GM21515 (cell line): Measurements from ENCODE around the gene KCNQ2.

Experiments used
- ATAC-seq: cut with Tn5 transposase; IDR thresholded peaks from one replicate; pipeline ENCODE4 v1.9.1; 2021; ENCODE audit not compliant: unreplicated experiment

KCNQ2 gene

DNA sequence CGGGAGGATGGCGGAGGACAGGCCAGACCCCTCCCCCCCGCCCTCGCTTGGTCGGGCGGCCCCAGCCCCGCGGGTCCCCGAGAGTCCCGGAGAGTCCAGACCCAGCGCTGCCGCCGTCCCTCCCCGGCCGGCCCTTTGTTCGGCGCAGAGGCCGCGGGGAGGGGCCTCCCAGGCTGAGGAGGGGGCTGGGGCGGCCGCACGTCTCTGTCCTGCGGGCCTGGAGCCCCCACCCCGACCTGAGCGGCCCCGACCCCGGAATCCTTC lies 806 bp downstream of the KCNQ2 start:
- ATAC-seq = no peak

DNA sequence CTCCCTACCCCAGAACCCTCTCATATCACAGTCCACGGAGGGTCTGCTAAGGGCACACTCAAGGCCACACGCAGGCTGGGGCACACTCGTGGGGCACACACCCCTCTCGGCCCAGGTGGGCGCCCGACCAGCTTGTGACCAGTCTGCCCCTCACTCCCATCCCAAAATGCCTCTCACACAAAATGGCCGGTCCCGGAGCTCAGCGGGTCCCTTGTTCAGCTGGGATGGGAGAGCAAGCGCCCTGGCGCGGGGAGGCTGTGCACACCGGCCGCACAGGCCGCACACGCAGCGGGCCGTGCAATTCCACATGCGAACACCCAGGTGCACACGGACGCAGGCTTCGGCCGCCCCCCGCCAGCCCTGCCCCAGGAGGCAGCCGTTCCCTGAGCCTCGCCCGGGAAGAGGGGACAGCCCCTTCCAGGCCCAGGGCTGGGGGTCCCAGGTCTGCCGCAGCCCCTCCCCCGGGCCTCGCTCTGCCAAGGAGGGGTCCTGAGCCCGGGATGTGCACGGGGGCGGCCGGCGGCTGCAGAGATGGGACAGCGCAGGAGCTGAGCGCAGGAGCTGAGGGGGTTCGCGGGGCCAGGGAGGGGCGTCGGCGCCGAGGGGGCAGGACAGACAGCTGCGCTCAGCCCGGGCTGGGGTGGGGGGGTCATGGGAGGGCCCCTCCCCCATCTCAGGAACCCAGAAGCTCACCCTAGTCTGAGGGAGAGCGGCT lies 1.3 kb downstream of the KCNQ2 start:
- ATAC-seq = no peak

DNA sequence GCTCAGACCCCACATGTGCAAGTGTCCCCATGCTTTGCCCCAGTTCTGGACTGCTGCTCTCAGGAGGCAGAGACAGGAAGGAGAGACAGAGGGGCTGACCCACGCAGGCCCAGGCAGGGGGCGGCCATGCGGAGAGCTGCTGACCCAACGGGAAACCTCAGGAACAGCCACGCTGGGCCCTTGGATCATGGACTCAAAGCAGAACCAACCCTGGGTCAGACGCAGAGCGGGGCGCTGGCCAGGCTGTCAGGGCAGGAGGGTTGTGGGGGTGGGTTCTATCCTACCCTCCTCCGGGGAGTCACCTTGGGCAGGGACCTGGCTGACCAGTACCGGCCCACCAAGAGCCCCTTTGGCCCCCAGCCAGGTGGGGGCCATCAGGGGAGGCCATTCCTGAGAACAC lies 2.0 kb downstream of the KCNQ2 start:
- no peak for ATAC-seq

DNA sequence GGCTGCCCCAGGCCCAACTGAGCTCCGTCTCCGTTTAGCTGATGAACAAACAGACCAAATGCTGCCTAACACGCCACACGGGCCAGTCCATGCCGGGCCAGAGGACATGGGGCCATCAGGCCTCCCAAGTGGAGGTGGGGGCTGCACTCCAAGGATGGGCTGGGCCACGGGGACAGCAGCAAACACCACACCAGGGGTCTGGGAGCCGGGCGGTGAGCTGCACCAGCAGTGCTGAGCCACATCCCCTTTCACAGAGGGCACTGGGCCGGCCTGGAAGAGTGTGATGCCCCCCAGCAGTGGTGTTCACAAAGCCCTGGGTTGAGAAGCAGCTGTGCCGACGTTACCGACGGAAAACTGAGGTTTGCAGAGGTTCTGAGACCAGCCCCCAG lies 2.7 kb downstream of the KCNQ2 start:
- no peak for ATAC-seq

DNA sequence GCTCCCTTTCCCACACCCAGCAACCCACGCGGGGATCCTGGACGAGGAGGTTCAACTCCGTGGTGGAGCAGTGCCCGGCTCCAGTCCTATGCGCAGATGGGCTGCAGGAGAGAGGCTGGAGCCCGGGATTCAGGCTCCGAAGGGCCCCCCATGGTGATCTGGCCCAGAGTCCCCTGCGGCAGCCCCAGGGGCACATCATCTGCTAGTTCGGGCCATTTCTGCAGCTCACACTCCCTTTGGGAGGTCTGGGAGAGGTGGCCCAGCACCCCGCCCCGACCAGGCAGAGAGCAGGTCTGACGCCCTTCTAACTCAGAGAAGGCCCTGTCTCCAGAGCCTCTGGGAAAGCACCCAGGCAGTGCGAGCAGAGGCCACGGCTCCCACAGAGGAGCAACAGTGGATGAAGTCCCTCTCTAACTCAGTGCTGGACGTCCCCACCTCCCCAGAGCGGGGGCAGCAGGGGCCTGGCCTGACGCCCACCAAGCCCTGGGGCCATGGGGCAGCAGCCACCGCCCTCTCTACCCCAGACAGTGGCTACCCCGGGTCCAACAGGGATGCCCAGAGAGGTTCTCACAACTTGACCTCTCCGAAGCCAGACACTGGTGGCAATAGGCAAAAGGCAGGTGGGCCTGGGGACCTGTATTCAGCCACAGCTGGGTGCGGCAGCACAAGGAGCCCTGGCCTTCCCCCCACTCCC lies 3.3 kb downstream of the KCNQ2 start:
- ATAC-seq = no peak

DNA sequence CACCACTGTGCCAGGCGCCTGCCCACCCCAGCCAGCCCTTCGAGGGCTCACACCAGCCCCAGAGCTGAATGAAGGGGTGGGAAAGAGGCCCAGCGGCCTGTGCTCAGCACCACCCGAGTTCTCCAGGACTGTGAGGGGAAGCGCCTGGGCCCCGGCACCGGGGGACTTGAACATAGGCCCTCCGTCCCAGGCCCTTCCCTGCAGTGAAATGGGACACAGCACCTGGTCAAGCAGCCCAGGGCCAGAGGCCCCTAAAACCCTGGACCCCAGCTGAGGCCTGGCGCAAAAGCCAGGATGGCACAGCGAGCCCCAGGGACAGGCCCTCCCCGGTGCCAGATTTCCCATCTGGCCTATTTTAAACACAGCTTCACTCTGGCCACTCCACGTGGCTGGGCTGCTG lies 4.0 kb downstream of the KCNQ2 start:
- no peak for ATAC-seq

DNA sequence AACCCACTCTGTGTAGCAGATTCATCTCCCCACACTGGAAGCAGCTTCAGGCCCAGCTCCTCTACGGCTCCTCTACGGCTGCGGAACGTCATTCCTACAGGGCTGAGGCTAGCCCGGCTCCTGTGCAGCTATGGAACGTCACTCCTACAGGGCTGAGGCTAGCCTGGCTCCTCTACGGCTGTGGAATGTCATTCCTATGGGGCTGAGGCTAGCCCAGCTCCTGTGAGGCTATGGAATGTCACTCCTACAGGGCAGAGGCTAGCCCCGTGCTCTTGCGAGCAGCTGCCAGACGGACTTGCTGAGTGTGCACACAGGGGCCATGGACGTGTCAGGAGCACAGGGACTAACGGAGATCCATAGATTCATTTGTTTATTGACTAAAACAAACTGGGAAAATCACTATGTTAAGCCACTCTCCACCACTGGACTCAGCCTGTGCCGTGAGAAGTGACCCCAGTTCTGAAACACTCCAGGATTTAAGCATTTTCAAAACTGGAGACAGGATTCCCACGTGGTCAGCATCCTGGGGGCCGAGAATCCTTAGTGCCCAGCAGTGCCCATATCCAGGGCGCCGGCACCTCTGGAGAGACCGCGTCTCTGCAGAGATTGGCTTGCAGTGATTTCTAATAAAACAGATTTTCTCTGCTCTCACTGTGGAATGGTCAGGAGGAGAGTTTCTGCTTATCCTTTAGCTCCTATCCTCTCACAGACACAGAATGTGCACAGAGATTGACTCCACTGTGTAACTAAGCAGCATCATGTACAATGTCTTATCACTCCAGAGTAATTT lies 5.0 kb downstream of the KCNQ2 start:
- no peak for ATAC-seq

DNA sequence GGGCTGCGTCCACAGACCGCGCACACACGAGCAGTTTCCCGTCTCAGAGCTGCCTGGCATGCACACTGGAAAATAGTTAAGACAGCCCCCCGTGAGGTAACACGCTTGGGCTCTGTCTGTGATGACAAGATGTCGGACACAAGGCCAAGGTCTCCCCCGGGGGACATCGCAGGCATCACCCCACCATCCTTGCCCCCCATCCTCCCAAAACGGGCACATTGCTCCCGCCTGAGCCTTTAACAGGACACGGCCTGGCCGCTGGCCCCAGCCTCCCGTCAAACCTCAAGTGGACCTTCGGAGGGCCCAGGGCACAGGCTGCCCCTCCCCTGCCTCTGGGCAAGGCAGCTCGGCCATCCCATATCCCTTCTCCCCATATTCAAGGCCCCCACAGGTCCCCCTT lies 5.6 kb downstream of the KCNQ2 start:
- no peak for ATAC-seq

DNA sequence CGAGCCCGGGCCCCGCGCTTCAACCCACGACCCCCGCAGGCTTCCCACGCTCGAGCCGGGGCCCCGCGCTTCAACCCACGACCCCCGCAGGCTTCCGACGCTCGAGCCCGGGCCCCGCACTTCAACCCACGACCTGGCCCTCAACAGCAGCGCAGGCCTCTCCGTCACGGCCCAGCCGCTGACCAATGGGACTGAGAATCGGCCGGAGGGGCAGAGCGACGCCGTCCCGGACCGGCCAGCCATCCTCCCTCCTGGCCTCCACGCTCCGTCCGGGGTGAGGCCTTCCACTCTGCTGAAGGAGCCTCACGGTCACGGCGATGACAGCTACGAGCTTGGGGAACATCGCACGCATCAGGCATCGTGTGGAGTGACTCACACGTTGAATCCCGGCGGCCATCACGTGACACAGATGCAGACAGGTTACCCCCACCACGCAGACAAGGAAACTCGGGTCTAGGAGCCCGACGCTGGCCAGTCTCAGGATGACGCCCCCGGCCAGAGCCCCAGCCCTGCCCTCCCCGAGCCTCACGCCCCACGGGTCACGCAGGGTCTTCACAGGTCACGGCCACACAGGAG lies 6.1 kb downstream of the KCNQ2 start:
- ATAC-seq = no peak

DNA sequence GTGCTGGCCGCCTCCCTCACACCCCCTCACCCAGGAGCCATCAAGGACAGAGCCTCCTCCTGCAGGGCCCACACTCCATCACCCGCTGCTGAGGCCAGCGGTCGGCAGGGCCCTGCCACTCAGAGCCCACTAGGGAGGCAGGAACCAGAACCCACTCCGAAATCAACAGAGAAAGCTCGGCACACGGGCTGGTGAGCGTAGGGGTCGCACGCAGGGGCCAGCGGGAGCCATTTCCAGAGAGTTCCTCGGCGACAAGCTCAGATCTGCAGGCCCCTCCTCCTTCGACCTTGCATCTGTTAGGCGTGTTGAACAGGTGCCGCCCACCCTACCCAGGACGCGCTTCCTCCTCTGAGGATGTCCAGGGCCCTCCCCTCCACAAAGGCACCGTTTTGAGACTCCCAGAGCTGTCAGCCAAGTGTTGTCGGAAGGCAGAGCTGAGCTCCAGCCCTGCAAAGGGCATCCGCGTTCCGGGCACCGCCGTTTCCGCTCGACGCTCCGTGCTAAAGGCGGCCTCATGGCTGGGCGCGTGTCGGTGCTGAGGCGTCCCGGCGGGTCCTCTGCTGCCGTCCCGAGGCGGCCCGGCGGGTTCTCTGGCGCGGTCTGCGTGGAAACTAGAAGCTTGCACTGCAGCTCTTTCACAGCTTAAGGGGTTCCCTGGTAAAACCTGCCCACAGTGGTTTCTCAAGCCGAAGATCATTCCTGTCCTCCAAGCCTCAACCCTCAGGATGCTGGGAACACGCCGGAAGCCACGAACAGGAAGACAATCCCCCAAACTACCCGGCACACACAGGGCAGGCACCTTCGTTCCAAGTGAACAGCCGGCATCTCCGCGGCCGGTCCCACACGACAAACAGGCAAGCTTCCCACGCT lies 6.8 kb downstream of the KCNQ2 start:
- no peak for ATAC-seq

DNA sequence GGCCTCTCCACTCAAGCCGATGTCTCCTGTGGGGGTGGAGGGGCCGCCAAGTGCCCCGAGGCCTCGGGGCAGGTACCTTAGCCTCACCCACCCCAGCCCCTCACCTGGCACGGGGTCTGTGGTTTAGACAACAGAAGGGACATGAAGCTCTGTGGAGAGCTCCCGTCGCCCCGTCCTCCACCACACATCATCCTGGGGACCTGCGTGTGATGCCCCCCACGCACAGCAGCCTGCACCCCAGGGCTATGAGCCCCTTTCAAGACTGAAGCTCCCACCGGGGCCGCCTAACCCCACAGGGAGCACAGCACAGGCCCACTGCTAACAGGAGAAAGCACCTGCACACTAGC lies 8.2 kb downstream of the KCNQ2 start:
- no peak for ATAC-seq

DNA sequence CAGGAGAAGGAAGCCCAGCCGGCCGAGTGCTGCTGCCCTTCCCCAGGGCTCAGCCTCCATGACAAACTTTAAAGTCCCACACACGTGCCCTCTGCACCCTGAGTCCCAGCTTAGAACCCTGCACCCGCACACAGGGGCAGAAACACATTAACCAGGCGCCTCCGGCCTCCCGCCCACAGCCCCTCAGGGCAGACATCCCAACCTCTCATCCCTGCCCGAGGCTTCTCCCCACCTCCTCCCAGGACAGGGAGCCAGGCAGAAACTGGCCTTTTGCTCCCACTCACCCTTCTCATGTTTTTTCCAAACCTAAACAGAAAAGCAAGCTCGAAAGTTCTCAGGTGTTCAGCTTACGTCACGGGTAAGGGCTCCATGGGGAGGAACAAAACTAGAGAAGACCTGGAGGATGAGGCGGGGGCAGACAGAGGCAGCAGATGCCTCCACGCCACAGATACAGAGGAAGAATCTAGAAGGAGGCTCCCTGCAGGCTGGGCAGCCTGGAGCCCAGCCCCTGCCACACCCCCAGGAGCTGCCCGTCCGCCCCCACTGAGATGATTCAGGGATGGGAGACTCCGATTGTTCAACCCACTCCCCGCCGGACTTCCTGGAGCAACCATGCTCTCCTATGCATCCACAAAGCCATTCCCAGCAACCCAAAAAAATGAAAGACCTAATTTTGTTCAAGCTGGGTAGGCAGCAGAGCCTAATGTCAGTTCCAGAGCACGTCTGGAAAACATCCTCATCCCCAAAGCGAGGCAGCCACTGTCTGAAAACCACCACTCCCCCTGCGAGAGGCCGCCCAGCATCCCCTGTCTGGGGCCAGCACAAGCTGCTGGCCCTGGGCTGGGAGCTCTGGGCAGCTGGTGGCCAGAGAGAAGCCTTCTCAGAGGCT lies 8.8 kb downstream of the KCNQ2 start:
- no peak for ATAC-seq

DNA sequence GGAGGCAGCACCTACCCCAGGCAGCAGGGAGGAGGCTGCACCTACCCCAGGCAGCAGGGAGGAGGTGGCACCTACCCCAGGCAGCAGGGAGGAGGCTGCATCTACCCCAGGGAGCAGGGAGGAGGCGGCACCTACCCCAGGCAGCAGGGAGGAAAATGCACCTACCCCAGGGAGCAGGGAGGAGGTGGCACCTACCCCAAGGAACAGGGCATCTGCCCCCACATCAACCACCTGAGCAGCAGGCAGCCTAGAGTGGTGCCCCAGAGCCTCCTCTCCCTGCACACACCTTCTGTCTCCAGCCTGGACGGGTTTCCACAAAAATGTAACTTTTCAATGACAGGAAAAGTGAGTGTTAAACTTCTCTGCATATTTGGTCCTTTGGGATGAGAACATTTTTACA lies 10.2 kb downstream of the KCNQ2 start:
- no peak for ATAC-seq

DNA sequence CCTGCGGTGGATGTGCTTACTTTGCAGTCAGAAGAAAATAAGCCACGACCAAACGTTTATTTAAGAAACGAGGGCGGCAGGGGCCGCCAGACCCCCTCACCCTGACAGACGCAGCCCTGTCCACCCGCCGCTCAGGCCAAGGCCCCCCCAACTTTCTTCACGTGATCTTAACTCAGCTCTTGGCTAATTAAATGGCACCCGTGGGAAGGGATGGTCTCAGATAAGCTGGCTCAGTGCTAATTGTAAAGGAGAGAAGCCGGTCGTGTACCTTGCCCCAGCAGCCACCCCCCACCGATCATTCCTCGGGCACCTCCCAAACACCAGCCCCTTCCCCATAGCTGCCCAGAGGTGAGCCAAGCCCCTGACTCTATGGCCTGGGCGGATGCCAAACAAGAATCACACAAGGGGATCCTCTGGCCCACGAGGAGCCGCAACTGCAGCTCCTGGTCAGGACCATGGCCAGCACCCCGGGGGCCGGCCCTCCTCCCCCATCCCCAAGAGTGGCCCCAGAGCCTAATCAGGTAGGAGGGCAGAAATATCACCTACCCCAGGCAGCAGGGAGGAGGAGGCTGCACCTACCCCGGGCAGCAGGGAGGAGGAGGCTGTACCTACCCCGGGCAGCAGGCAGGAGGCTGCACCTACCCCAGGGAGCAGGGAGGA lies 11.2 kb downstream of the KCNQ2 start:
- no peak for ATAC-seq

DNA sequence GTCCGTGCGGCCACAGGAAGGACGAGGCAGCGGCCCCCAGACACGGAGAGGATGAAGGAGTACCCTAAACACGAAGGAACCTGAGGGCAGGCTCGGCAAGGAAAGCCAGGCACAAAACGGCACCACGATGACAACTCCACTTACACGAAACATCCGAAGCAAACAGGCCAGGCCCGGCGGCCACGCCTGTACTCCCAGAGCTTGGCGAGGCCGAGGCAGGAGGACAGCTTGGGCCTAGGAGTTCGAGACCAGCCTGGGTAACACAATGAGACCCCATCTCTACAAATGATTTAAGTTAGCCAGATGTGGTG lies 13.4 kb downstream of the KCNQ2 start:
- ATAC-seq = no peak

DNA sequence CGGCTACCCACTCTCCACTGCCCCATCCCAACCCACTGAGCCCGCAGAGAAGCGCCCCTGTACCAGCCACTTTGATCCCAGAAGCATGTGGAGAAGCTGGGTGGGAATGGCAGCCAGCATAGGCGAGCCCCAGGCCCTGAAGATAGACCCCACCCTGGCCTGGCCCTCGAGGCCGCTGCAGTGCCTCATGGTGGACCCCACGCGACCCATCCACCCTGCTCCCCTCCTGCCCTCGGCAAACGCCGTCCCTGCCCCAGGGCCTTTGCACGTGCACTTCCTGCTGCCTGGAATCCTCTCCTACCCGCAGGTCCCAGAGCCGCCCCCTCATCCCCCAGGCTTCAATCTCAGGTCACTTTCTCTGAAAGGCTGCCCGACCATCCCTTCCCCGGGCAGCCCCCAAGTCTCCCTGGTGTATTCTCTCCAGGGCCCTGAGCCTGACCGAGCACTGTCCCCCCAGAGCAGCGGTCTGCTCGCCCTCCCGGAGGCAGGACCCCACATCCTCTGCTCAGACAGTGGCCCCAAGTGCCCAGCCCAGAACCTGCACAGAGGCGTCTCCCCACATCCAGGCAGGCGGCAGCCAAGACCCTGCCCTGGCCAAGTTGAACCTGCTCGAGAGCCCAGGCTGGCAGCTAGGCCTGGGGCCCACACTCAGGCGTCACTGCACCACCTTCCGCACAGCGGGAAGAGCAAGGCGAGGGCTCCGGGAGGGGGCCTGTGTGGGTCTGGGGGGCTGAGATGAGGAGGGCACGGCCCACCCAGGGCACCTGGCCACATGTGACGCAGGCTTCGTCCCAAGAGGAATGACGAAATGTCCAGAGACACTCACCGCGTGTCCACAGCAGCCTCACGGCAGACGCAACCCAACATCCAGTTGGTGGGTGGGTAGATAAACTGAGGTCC lies 14.0 kb downstream of the KCNQ2 start:
- no peak for ATAC-seq

DNA sequence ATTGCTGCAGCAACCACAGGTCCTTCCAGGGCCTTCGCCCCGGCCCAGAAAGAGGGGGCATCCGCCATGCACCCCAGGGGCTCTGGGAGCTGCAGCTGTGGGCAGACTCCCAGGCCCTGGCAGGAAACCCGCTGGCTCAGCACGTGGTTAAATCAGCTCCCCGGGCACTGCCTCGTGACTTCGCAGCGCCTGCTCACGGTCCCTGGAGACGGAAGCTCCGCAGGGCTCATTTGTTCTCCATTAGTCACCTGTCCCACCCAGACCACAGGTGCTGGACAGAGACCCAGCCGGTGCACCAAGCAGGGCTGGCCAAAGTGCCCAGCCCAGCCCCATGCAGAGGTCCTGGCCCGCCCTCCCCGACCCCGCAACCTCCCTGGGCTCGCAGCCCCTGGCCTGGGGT lies 14.7 kb downstream of the KCNQ2 start:
- ATAC-seq = no peak

DNA sequence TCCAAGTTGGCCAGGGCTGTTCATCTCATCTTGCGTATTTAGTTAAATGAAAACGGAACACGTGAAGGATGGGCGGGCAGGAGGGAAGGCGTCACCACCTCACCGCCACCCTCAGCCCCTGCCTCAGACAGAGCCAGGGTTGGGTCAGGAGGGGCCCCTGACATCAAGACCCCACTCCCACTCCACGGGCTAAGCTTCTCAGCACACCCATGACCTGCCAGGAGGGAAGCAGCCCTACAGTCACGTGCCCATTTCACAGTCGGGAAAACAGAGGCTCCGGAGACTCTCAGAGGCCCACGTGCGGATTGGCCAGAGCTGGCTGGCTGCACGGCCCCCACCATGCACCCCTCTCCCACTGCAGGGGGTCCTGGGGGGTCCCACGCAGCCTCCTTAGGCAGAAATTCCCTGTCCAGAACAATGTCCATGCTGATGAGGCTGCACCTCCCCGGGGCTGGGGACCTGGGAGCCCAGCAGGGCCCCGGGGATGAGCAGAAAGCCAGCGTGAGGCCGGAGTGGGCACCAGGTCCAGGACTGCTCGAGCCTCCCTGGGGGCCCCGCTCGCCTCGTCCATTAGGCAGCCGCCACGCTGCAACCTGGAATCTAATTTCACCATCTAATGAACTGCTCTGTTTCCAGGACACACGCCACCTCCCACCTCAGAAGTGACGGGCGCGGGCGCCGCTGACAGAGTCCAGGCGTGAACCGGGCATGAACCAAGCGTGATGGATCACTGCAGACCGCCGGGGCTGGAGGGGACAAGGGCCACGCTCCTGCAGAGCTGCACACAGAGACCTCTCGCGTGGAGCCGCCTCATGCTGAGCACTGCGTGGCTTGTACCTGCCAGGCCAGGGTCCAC lies 15.8 kb downstream of the KCNQ2 start:
- no peak for ATAC-seq
